Measurements from ENCODE around the gene GPR18. TPM values are rescaled to one million over a fixed set of nuclear protein-coding genes. Genes with fewer than 3 reads are reported as not detected.

The GPR18 gene
- total RNA-seq, 1 donor from 2014 or later: not detected

DNA sequence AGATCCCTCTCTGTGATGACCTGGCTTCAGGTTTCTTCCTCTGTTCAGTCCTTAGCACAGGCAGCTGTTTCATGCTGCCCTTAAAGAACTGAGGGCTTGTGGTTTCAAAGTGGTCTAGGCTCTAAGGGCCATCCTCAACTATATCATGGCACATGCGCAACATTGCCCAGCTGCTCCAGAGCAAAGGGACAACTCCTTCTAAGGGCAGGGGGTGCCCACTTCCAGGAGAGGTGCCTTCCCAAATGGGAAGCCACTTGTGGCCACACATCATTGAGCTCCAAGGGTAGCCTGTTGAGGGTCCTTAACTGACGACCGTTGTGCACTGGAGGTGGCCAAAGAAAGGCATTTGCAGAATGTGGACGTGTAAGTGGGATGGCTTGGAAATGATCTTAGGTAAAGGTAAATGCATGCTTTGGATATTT is 41.8 kb upstream of the GPR18 start:
- no peak for DNase-seq (ENCODE audit: low read depth)
- Histone ChIP-seq H3K4me3 (ENCODE audit: low read depth, low read length) (no peak overlapping the region), H3K36me3 (ENCODE audit: control insufficient read depth, insufficient read depth, low read length) (no peaks in the 10 kb centered on the region), H3K27me3 (ENCODE audit: control insufficient read depth, insufficient read depth, low read length) (no peaks in the 10 kb centered on the region)
- TF ChIP-seq, protein P1, sequence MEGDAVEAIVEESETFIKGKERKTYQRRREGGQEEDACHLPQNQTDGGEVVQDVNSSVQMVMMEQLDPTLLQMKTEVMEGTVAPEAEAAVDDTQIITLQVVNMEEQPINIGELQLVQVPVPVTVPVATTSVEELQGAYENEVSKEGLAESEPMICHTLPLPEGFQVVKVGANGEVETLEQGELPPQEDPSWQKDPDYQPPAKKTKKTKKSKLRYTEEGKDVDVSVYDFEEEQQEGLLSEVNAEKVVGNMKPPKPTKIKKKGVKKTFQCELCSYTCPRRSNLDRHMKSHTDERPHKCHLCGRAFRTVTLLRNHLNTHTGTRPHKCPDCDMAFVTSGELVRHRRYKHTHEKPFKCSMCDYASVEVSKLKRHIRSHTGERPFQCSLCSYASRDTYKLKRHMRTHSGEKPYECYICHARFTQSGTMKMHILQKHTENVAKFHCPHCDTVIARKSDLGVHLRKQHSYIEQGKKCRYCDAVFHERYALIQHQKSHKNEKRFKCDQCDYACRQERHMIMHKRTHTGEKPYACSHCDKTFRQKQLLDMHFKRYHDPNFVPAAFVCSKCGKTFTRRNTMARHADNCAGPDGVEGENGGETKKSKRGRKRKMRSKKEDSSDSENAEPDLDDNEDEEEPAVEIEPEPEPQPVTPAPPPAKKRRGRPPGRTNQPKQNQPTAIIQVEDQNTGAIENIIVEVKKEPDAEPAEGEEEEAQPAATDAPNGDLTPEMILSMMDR (IDR thresholded peaks at IDR 0.05; ENCODE audit: insufficient read depth, low read length, poor library complexity, severe bottlenecking): no peak

DNA sequence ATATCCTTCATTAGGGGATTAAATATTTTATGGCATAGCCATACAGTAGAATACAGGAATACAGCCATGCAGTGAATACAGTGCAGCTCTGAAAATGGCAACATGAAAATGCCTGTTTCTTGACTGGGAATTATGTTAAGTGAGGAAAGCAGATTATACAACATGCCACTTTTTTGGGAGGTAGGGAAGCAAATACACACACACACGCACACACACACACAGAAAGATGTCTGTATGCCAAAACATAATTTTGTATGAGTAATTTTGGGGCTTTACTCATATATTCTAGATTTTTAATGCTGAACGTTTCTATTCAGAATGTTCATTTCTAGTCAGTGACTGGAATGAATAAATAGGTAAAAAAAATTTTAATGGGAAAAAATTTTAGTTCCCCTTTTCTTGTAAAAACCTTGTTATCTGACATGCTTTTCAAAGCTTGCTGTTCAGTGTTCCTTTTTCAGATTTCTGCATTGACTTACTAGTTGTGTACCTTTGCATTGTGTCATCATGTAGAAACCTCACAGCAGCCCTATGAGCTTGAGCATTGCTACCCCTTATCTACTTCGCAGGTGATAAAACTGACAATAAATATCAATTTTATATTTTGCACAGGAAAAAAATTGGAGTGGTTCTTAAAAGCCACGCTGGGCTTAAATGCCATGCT is 41.2 kb upstream of the GPR18 start:
- Histone ChIP-seq H3K4me3 (ENCODE audit: low read depth, low read length) (no peak overlapping the region), H3K36me3 (ENCODE audit: control insufficient read depth, insufficient read depth, low read length) (no peaks in the 10 kb centered on the region), H3K27me3 (ENCODE audit: control insufficient read depth, insufficient read depth, low read length) (no peaks in the 10 kb centered on the region)
- TF ChIP-seq, protein P1 (IDR thresholded peaks at IDR 0.05; ENCODE audit: insufficient read depth, low read length, poor library complexity, severe bottlenecking): no peak
- DNase-seq (ENCODE audit: low read depth): no peak

DNA sequence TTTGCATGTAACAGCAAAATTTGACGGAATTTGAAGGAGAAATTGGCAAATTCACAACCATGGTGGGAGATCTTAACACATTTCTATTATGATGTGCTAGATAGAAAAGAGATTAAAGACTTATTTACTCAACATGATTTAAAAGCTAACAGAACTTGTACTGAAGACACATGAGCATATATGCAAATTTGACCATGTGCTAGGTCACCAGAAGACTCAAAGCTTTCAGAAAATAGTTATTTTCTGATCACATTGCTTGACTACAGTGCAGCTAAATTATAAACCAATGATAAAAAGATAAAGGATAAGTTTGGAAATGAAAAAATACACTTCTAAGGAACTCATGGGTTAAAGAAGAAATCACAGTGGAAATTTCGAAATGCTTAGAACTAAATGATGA is 39.9 kb upstream of the GPR18 start:
- Histone ChIP-seq H3K4me3 (ENCODE audit: low read depth, low read length) (no peak overlapping the region), H3K36me3 (ENCODE audit: control insufficient read depth, insufficient read depth, low read length) (no peaks in the 10 kb centered on the region), H3K27me3 (ENCODE audit: control insufficient read depth, insufficient read depth, low read length) (no peaks in the 10 kb centered on the region)
- TF ChIP-seq, protein P1 (IDR thresholded peaks at IDR 0.05; ENCODE audit: insufficient read depth, low read length, poor library complexity, severe bottlenecking): no peak
- no peak for DNase-seq (ENCODE audit: low read depth)

DNA sequence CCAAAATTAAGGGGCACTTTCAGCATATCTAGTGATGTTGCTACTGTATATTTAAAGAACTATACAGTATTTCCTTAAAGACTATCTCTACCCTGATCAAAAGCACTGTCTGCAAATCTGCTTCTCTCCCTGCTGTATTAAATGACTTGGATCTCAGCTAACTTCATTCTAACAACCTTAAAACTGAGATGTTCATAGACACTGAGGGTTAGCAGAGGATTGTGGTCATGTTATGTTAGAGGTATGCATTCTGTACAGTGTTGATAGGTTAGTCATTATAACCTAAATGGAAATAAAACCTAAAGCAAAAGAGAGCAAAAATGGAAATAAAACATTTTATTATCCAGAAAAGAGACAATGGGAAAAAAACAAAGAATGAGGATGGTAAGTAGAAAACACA is 39.2 kb upstream of the GPR18 start:
- DNase-seq (ENCODE audit: low read depth): no peak
- H3K4me3 ChIP-seq (ENCODE audit: low read depth, low read length): no peak overlapping the region

DNA sequence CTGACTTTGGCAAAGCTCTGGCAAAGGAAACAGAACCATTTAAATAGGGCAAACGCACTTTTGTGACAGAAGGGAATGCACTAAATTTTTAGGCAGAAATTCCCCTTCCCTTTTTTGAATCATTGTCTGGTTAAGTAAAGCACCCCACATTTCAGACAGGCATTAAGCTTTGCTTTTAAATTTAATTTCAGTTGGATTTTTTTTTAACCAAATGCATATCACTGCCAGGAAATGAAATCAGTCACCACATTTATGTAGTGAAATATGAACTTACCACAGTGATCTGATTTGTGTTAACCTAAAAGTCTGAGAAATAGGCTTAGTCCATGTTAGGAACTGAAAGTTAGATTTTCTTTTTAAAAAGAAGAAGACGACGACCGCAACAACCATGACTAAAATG is 38.2 kb upstream of the GPR18 start:
- no peak overlapping the region for H3K4me3 ChIP-seq (ENCODE audit: low read depth, low read length)
- no peak for DNase-seq (ENCODE audit: low read depth)
- TF ChIP-seq, protein P1 (IDR thresholded peaks at IDR 0.05; ENCODE audit: insufficient read depth, low read length, poor library complexity, severe bottlenecking): no peak
- no peaks in the 10 kb centered on the region for H3K36me3 ChIP-seq (ENCODE audit: control insufficient read depth, insufficient read depth, low read length)
- H3K27me3 ChIP-seq (ENCODE audit: control insufficient read depth, insufficient read depth, low read length): no peaks in the 10 kb centered on the region

More for the DNA sequence above, 39.2 kb upstream of the GPR18 start:
- no peaks in the 10 kb centered on the region for H3K27me3 ChIP-seq (ENCODE audit: control insufficient read depth, insufficient read depth, low read length)
- H3K36me3 ChIP-seq (ENCODE audit: control insufficient read depth, insufficient read depth, low read length): no peaks in the 10 kb centered on the region
- TF ChIP-seq, protein P1 (IDR thresholded peaks at IDR 0.05; ENCODE audit: insufficient read depth, low read length, poor library complexity, severe bottlenecking): no peak
